Left cardiac atrium (tissue), 4 donors: ENCODE results near the gene TNRC6B. TPM values are rescaled to one million over a fixed set of nuclear protein-coding genes. Genes with fewer than 3 reads are reported as not detected.
"Not testable (repeated sequence)": the region's sequence is repeated elsewhere in the genome, so short reads cannot be mapped to it uniquely, and the experiment has no call there.

Experiments
- ATAC-seq, 2 donors: fragments of 200-7000 bp; cut with Tn5 transposase; one replicate each; pipeline ENCODE4 v1.9.1; 2020; ENCODE audit warnings: mild to moderate bottlenecking in 2 of 2, moderate library complexity in 2 of 2
- DNase-seq: peaks from one replicate; pipeline ENCODE4 v3.0.0-alpha.2; 2020
- intact Hi-C, 2 donors: fragments of 100-400 bp; cut with DNase I; formaldehyde crosslinking; loops; one replicate each; pipeline versions ENCODE4 v1.14.1 to v1.15.1; 2022 to 2023
- total RNA-seq, 2 donors: library from RNA; stranded (reverse); fragmentation: NEBNext Ultra II Directional; extraction: Animal tissue kit (Norgen Biotek cat#: 25700); gene quantifications; one replicate each; pipeline ENCODE4 v1.2.1, GENCODE V29; 2021
- donor health status: DM: no; HTN: yes; CAD: no.
- donor health status: DM: no; HTN: yes; CAD: no; lungs with severe emphysema.
- donor health status: DM: yes; HTN: yes; CAD: no.
- donor health status: Dilated cardiomyopathy.

Gene TNRC6B
- total RNA-seq, 2 donors from 2014 or later: 30.6 to 39.8 TPM

DNA sequence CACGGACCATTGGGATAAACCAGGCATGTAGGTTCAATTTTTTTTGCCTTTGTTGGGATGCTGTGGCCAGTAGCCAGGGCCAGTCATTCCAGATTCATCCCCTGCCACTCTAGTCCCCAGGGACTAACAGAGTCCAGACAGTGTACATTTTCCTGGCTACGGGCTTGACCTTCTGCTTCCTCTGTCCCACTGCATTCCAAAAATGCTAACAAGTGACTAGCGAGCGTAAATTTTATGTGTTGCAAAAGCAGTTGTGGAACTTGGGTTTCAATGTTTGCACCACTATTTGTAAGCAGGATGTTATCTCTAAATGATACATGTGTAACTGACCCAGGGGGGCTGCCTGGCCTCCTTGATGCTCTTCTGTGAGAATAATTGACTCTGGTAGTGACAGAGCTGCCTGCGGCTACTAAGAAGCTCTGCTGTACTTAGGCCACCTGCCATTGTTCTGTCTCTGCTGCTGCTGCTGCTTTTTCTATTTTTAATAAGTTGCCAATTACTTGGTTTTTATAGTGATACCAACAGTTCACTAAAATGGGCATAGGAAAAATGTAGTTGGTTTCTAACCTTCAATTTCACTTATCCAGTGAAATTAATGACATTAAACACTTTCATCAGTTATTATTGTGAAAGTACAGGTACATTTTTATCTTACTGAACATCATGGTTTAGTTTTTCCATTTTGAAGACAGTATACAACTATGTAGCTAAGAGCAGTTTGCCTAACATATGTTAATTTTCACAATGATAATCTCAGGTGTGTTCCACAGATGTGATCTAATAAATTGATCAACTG is 26.8 kb downstream of the TNRC6B start:
- DNase-seq (no peak), ATAC-seq (peak; percentile 53 to 81)
- intact Hi-C loops: no loop called here

DNA sequence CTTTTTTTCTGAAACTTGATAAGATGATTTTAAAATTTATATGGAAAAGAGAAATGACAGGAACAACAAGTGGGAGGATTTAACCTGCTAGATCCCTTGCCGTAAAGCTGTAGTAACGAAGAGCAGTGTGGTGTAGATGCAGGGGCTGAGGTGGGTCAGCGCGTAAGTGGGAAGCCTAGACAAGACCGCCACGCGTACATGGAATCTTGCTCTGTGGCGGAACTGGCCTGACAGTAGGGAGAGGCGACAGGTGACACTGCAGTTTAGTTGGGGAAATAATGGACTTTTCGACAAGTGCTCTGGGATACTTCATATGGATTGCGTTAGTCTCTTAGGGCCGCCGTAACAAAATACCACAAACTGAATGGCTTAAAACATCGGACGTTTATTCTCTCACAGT is 28.8 kb downstream of the TNRC6B start:
- DNase-seq: no peak
- ATAC-seq: no peak
- intact Hi-C loops: no loop called here

DNA sequence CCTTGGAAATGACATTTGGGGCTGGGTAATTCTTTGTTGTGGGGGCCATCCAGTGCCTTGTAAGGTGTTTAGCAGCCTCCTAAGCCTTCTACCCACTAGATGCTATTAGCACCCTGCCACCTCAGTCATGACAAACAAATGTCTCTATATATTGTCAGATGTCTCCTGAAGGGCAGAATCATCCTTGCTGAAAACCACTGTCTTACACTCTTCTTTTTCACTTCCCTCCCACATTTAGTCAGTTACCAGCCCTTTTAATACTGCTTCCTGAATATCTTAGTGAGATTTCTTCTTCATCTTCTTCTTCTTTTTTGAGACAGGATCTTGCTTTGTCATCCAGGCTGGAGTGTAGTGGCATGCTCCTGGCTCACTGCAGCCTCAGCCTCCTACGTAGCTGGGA is 33.1 kb downstream of the TNRC6B start:
- DNase-seq: no peak
- intact Hi-C loops: no loop called here
- peak in 1 of 2 donors; percentile 37 for ATAC-seq

DNA sequence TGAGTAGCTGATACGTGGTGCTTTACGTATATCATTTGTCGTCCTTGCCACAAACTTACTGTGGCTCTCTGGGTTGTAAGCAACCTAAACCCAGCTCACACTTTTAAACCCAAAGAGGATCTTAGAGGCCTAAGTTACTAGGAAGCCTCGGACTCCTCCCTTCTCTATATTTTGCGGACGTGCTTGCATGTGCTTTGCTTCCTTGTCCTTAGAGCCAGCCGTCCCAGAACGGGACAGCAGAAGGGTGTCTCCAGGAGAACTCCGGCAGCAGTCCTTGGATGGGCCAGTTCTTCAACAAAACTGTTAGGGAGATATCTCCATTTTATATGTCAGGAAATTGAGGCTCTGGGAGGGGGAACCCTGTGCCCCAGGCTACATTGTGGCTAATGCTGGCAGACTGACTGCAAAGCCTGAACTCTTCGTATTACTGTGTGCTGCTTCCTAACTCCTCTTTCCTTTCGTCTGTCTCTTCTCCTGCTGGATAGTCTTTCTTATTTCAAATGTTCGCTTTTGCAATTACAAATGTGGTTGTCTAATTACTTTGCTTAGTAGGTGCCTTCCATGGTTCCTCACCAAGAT is 33.8 kb downstream of the TNRC6B start:
- ATAC-seq (peak in 1 of 2 donors; percentile 39), DNase-seq (no peak)
- intact Hi-C loops: no loop called here

DNA sequence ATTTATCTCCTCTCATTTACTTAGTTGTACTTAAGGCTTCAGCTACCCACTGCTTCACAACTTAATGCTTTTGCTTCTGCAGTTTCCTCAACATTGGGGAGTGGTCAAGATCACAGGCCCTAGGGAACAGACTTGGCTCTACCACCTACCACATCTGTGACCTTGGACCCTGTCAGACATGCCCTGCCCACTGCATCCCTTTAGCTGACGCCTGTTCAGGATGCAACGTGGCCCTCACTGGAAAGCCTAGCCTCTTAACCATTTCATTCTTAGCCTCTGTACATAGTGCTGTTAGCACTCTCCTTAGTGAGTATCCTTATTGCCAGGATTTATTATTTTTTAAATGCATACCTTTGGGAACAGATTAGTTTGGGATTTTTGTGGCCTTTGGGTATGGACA is 34.4 kb downstream of the TNRC6B start:
- intact Hi-C loops: no loop called here
- ATAC-seq: peak in 1 of 2 donors; percentile 52
- peak; percentile 42 for DNase-seq

DNA sequence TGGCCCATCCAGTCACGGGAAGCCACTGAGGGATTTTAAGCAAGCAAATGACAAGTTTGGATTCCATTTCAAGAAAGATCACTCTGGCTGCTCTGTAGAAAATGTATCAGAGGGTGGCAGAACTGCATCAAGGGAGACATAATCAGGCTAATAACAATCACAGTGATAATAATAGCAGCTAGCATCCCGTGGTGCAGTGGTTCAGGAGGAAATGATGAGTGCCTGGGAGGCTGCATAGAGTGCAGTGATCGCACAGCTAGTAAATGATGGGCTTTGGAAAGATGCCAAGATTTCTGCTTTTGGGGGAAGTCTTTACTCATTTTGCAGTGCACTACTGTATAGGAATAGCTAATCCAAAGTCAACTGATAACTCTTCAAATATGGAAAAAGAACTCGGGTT is 35.8 kb downstream of the TNRC6B start:
- DNase-seq (no peak), ATAC-seq (no peak)
- intact Hi-C loops: no loop called here

DNA sequence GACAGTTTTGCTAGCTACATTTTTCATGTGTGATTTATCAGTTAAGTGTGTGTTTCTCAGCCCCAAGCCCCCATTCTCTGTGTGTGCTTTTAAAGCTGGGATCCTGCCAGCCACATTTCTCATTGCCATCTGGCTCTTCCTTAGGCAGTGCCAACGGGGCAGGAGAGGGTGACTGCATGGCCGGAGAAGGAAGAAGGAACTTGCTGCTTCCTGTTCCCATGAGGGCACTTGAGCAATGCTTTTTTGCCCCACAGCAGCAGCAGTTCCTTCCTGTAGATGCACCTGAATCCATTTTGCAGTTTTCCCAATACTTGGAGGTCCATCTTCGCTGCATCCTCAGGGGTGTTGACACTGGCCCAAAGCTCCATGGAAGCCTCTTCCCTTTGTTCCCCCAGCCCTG is 37.5 kb downstream of the TNRC6B start:
- intact Hi-C loops: no loop called here
- no peak for DNase-seq
- ATAC-seq: peak; percentile 53 to 56

- DNase-seq: no peak
- intact Hi-C loops: no loop called here
- peak; percentile 39 to 40 for ATAC-seq
Observed at GRCh38 chr22:40216041-40216756, 38.5 kb downstream of the TNRC6B start.

GRCh38 chr22:40218152-40218551 is 40.4 kb downstream of the TNRC6B start:
- intact Hi-C loops: no loop called here
- no peak for DNase-seq
- no peak for ATAC-seq

DNA sequence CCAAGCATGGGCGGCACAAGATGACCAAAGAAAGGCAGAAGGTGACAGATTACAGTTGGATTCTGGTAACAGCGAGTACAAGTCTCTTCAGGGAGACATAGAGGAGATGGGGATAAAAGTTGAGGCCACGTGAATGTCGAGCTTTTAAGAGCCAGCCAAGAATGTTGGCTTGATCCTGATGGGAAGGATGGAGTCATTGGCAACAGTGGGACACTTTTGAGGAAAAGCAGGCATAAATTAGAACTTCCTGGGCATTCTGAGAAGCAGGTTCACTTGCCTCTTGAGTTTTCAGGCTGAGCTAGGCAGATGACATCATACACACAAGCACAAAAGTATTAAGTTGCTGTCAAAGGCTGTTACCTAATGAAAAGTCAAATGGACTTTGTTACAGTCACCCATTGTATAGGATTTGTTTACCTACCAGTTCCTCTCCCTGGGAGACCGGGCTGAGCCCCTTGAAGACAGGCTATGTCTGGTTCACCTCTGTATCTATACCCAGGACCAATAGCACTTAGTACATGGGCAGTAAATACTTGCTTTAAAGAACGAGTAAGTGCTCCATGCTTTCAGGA is 41.1 kb downstream of the TNRC6B start:
- ATAC-seq (no peak), DNase-seq (no peak)
- intact Hi-C loops: no loop called here

DNA sequence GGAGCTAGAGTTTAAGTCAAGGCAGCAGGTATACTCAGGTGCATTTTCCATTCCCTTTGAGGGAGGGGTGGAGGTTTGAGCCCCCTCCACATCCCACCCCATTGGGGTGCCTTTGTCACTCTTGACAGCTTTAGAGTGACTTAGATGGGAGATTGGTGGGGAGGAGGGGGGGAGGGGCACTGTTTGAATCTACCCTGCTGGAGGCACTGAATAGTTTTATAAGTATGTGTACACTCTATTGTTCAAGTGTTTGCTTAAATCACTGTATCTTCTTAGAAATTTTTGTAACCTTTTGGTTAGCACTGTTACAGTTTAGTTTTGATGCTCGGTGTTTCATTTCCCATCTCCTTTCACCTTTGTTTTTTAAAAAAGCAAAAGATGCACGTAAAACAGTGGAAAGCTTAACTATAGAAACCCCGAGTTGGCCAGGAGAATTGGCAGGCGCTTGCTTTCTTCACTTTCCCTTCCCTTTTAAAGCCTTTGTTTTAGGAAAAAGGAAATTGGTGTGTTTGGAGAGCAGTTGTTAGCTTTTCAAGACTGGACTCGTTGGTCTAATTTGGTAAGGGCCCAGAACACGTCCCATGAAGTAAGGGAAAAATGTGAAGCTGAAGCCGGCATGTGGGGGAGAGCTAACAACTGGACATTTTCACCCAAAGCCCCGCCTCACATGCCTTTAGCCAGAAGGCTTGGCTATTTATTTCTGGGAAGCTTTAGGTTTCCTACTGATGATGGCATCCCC is 42.8 kb downstream of the TNRC6B start:
- intact Hi-C loops: loop anchor here in 1 of 2 donors (5.0 kb wide), 1 partner anchor 42 kb away; no protein-coding TSS in a partner anchor
- ATAC-seq: peak in 1 of 2 donors; percentile 48
- DNase-seq: no peak

DNA sequence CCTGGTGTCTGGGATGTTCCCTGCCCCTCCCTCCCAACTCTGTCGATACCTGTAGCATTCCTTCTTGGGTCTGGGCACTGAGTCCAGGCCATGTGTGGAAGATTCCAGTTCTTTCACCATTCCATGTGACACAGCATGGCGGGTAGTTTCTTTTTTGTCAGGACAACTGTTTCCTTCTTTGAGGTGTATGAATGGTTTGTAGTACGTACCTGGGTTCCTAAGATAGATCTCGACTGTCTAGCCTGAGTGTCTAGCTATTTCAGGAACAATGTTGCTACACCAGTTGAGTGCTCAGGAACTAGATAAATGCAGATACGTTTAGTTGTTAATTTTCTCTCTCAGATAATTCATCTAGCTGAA is 43.3 kb downstream of the TNRC6B start:
- intact Hi-C loops: loop anchor here in 1 of 2 donors (5.0 kb wide), 1 partner anchor 41 kb away; no protein-coding TSS in a partner anchor
- DNase-seq (no peak), ATAC-seq (no peak)

DNA sequence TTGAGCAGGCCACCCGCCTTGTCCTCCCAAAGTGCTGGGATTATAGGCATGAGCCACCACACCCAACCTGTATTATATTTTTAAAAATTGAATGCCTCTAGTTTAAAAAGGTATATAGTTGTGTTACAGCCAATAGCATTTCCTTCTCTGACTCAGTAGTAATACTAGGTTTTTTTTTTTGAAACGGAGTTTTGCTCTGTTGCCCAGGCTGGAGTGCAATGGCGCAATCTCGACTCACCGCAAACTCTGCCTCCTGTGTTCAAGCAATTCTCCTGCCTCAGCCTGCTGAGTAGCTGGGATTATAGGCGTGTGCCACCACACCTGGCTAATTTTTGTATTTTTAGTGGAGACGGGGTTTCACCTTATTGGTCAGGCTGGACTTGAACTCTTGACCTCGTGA is 45.3 kb downstream of the TNRC6B start:
- not testable (repeated sequence) for ATAC-seq, DNase-seq
- intact Hi-C loops: loop anchor here in 1 of 2 donors (5.0 kb wide), 1 partner anchor 39 kb away; no protein-coding TSS in a partner anchor

GRCh38 chr22:40224702-40225101 is 47.0 kb downstream of the TNRC6B start:
- intact Hi-C loops: loop anchor here in 1 of 2 donors (5.0 kb wide), 1 partner anchor 38 kb away; no protein-coding TSS in a partner anchor
- ATAC-seq: peak in 1 of 2 donors; percentile 45

GRCh38 chr22:40226620-40227019 is 48.9 kb downstream of the TNRC6B start:
- no peak for ATAC-seq
- intact Hi-C loops: no loop called here
- no peak for DNase-seq

More at GRCh38 chr22:40224702-40225101, 47.0 kb downstream of the TNRC6B start:
- no peak for DNase-seq

GRCh38 chr22:40231618-40232313 is 54.0 kb downstream of the TNRC6B start:
- ATAC-seq (no peak), DNase-seq (no peak)
- intact Hi-C loops: no loop called here

DNA sequence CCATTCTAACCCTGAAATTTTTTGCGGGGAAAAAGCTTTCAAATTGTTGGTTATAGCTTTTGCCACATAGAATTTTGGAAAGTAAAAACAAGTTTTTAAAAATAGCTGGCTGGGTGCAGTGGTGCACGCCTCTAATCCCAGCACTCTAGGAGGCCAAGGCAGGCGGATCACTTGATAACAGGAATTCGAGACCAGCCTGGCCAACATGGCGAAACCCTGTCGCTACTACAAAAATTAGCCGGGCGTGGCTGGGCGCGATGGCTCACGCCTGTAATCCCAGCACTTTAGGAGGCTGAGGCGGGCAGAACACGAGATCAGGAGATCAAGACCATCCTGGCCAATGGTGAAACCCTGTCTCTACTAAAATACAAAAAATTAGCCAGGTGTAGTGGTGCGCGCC is 54.9 kb downstream of the TNRC6B start:
- intact Hi-C loops: no loop called here
- no peak for DNase-seq
- no peak for ATAC-seq

DNA sequence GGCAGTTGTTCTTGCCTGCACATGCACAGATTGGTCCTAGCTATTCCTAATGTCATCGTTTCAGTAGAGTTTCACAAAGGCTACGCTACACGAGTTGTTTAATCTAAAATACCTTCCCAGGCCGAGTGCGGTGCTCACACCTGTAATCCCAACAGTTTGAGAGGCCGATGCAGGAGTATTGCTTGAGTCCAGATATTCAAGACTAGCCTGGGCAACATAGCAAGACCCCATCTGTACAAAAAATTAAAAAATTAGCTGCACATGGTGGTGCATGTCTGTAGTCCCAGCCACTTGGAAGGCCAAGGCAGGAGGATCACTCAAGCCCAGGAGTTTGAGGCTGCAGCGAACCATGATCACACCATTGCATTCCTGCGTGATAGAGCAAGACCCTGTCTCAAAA is 56.2 kb downstream of the TNRC6B start:
- ATAC-seq: no peak
- intact Hi-C loops: no loop called here
- no peak for DNase-seq
